GM12891 (cell line): ENCODE data around the gene GRM6.

Experiments used
- DNase-seq: peaks from one replicate; pipeline ENCODE4 v3.0.0; 2011; ENCODE audit warnings: low spot score; ENCODE audit not compliant: insufficient read length
- FAIRE-seq: peaks from 2 replicates; lab custom pipeline; 2011; peaks lifted over from hg19 to GRCh38; lab: Jason Lieb, UNC
- PAX5 ChIP-seq: IDR thresholded peaks from 2 replicates; pipeline ENCODE4 v1.6.1; 2011; ENCODE audit warnings: low read length, moderate library complexity, mild to moderate bottlenecking; ENCODE audit not compliant: insufficient read depth, severe bottlenecking
- POLR2A ChIP-seq: IDR thresholded peaks from 2 replicates; pipeline ENCODE4 v1.6.1; 2011; ENCODE audit warnings: low read depth, low read length, control low read depth
- POLR2AphosphoS5 ChIP-seq: IDR thresholded peaks from 2 replicates; pipeline ENCODE4 v1.6.1; 2011; ENCODE audit warnings: low read depth, low read length, control low read depth
- POU2F2 ChIP-seq: IDR thresholded peaks from 2 replicates; pipeline ENCODE4 v1.6.1; 2011; ENCODE audit warnings: low read depth, mild to moderate bottlenecking, control low read depth, low read length, moderate library complexity
- SPI1 ChIP-seq: IDR thresholded peaks from 2 replicates; pipeline ENCODE4 v1.6.1; 2011; ENCODE audit warnings: low read depth, low read length, control low read depth
- TAF1 ChIP-seq: IDR thresholded peaks from 2 replicates; pipeline ENCODE4 v1.6.1; 2011; ENCODE audit warnings: low read depth, low read length, control low read depth

Gene GRM6

GRCh38 chr5:178986326-178986960 is 8.7 kb downstream of the GRM6 start:
- no peak for TF ChIP-seq SPI1
- TF ChIP-seq TAF1: no peak
- no peak for TF ChIP-seq PAX5
- TF ChIP-seq POU2F2: no peak
- no peak for TF ChIP-seq POLR2A
- TF ChIP-seq POLR2AphosphoS5: no peak
- FAIRE-seq (no peak), DNase-seq (no peak)

- FAIRE-seq (no peak), DNase-seq (no peak)
- TF ChIP-seq POLR2A: no peak
- TF ChIP-seq SPI1: no peak
- TF ChIP-seq POLR2AphosphoS5: no peak
- no peak for TF ChIP-seq POU2F2
- no peak for TF ChIP-seq TAF1
- TF ChIP-seq PAX5: no peak
Observed at GRCh38 chr5:178984145-178985072, 10.7 kb downstream of the GRM6 start.

GRCh38 chr5:178983728-178984127 is 11.4 kb downstream of the GRM6 start:
- FAIRE-seq: no peak

GRCh38 chr5:178982941-178983340 is 12.2 kb downstream of the GRM6 start:
- no peak for FAIRE-seq
- TF ChIP-seq PAX5 (no peak), SPI1 (no peak), POLR2A (no peak), POLR2AphosphoS5 (no peak), POU2F2 (no peak), TAF1 (no peak)
- no peak for DNase-seq

More at GRCh38 chr5:178983728-178984127, 11.4 kb downstream of the GRM6 start:
- no peak for DNase-seq
- no peak for TF ChIP-seq SPI1

GRCh38 chr5:178981381-178981780 is 13.7 kb downstream of the GRM6 start:
- FAIRE-seq: no peak
- no peak for TF ChIP-seq SPI1
- no peak for TF ChIP-seq TAF1
- no peak for TF ChIP-seq POLR2A
- no peak for TF ChIP-seq PAX5
- no peak for TF ChIP-seq POU2F2
- TF ChIP-seq POLR2AphosphoS5: no peak
- no peak for DNase-seq

- no peak for TF ChIP-seq POLR2A
- no peak for TF ChIP-seq PAX5
- no peak for FAIRE-seq
- no peak for DNase-seq
Observed at GRCh38 chr5:178965465-178966055, 29.6 kb downstream of the GRM6 start.

- no peak for FAIRE-seq
- TF ChIP-seq SPI1 (no peak), PAX5 (no peak), POU2F2 (no peak), TAF1 (no peak), POLR2A (no peak), POLR2AphosphoS5 (no peak)
- no peak for DNase-seq
Observed at GRCh38 chr5:178941361-178941760, 53.8 kb downstream of the GRM6 start.

GRCh38 chr5:178940569-178941360 is 54.4 kb downstream of the GRM6 start, which contains the start of gene ZNF454:
Gene ZNF454 (plus strand): TSS chr5:178941198. CDS start chr5:178942792, 1,594 bp downstream.
- DNase-seq (no peak), FAIRE-seq (no peak)
- TF ChIP-seq SPI1 (no peak), PAX5 (no peak), POLR2A (no peak), POU2F2 (no peak), TAF1 (no peak), POLR2AphosphoS5 (no peak)
